GM18511 (cell line): ENCODE data around the gene SORCS2.

ENCODE experiments used
- ATAC-seq: cut with Tn5 transposase; IDR thresholded peaks from one replicate; pipeline ENCODE4 v1.9.1; 2021; ENCODE audit warnings: mild to moderate bottlenecking, moderate library complexity; ENCODE audit not compliant: unreplicated experiment

Gene SORCS2

GRCh38 chr4:7399440-7400234 lies 207.3 kb downstream of the SORCS2 start:
- no peak for ATAC-seq

GRCh38 chr4:7400671-7401298 lies 208.4 kb downstream of the SORCS2 start:
- no peak for ATAC-seq

- ATAC-seq, result no peak
Measured at GRCh38 chr4:7402526-7402925, 210.2 kb downstream of the SORCS2 start.

GRCh38 chr4:7403001-7403400 lies 210.7 kb downstream of the SORCS2 start:
- ATAC-seq, result no peak

DNA sequence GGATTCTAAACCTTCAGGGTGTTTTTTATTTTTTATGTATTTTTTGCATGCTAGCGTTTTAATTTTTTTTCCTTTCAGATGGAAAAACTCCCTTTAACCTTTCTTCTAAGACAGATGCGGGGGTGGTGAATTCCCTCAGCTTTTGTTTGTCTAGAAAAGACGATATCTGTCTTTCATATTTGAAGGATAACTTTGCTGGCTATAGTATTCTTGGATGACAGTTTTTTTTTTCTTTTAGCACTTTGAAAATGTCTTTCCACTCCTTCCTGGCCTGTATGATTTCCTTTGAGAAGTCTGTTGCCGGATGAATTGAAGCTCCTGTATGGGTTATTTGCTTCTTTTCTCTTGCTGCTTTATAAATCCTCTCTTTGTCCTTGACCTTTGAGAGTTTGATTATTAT lies 215.8 kb downstream of the SORCS2 start:
- ATAC-seq, result no peak

- ATAC-seq, result no peak
Measured at GRCh38 chr4:7410446-7410845, 218.1 kb downstream of the SORCS2 start.

DNA sequence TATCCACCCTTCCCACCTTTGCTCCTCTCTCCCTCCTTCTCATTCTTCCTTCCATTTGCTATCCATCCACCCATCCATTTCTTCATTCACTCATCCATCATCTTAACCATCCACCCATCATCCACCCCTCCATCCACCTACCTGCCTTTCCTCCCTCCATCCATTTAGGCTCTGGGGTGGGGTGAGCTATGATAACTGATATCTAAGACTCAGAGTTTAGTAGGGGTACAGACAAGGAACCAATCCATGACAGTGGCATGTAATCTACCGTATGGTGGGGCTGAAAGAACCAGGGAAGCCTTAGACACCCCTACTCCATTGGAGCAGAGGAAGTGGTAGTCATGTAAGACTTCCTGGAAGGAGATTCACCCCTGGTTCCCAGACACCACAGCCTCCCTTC lies 219.2 kb downstream of the SORCS2 start:
- ATAC-seq, result no peak

GRCh38 chr4:7411896-7412553 lies 219.7 kb downstream of the SORCS2 start:
- no peak for ATAC-seq

DNA sequence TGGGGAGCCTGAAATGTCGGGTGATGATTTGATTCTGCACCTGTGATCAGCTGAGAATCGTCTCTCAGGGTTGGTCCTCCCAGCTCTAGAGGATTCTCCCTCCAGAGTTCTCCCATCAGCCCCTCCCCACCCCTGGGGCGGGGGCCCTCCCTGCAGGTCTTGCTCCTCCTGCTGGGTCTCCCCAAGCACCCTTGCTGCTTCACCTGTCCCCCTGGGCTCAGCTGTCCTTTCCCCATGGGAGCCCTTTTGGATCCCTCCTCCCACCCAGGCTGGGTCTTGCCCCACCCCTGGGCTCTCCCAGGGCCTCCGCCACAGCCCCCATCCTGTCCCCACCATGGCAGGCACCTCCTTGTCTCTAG lies 220.2 kb downstream of the SORCS2 start:
- no peak for ATAC-seq

DNA sequence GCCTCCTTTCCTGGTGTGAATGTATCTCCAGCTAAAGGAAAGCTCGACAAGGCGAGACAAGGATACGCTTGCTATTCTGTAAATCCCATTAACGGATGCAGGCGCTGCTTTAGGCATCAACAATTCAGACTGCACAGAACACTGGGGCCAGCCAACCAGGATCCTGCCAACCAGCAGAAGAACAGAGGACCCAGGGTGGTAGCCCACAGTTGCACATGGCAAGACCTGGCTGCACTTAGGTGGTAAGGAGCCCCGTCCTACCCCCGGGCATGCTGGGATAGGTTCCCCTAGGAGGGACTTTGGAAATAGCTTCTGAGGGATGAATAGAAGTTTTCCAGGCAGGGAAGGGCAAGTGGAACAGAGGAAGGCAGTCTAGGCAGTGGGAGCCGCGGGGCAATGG lies 221.7 kb downstream of the SORCS2 start:
- peak; percentile 29 for ATAC-seq

- ATAC-seq, result no peak
Measured at GRCh38 chr4:7414736-7415510, 222.6 kb downstream of the SORCS2 start.

- no peak for ATAC-seq
Measured at GRCh38 chr4:7415927-7416686, 223.8 kb downstream of the SORCS2 start.

GRCh38 chr4:7416745-7417432 lies 224.6 kb downstream of the SORCS2 start:
- no peak for ATAC-seq

- ATAC-seq, result no peak
Measured at GRCh38 chr4:7417639-7418038, 225.3 kb downstream of the SORCS2 start.

DNA sequence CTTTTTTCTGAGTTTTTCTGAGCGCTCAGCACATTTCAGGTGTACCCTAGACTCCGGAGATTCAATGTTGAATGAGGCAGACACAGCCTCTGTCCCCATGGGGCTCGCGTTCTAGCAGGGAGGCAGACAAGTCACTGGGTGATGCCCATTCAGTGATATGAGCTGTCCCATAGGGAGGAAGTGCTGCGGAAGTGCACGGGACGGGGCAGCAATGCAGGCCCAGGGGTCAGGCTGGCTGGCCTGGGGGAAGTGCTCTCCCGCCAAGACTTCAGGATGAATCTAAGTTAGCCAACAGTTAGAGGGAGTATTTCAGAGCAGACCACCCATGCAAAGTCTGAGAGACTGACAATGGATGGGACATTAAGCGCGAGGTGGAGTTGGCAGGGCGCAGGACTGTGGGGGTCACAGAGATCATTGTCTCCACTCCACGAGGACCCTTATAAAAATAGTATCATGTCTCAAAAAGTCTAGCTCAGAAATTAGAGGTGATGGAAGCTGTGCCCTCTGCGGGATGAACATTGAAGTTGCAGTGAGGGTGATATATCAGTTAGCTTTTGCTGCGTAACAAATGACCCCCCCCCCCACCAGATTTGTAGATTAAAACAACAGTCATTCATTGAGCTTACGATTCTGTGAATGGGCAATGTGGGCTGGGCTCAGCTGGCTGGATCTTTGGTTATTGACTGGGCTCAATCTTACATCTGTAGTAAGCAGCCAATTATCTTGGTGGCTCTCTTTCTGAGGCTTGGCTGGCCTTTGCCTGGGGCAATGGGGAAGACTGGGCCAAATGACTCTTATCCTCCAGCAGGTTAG lies 226.0 kb downstream of the SORCS2 start:
- ATAC-seq, result no peak

DNA sequence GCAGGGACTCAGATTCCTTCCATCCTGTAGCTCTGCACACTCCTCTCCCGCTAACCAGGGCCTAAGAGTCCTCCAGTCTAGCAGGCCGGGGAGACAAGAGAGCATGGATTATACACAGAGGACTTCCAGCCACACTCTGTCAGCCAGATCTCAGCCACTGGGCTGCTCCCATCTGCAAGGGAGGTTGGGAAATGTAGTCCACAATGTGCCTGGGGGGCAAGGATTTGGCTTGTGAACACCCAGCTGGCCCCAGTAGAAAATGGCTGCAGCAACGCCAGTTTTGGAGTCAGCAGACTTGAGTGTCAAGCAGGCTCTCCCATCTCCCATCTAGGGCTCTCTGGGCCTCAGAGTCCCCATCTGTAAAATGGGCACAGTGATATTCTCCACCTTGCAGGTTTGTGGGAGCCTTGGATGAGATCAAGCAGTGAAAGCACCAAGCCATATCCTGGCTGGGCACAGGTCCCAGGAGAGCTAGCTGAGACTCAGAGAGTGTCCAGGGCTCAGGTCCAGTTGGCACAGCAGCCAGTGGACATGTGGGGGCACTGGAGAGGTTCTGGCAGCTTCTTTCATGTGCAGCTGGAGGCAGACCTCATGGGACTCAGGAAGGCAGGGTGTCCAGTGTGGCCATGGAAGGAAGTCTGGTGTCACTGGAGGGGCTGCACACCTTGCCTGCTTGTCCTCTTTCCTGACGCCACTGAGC lies 227.8 kb downstream of the SORCS2 start:
- ATAC-seq, result no peak

GRCh38 chr4:7420661-7421040 lies 228.3 kb downstream of the SORCS2 start:
- ATAC-seq, result no peak

DNA sequence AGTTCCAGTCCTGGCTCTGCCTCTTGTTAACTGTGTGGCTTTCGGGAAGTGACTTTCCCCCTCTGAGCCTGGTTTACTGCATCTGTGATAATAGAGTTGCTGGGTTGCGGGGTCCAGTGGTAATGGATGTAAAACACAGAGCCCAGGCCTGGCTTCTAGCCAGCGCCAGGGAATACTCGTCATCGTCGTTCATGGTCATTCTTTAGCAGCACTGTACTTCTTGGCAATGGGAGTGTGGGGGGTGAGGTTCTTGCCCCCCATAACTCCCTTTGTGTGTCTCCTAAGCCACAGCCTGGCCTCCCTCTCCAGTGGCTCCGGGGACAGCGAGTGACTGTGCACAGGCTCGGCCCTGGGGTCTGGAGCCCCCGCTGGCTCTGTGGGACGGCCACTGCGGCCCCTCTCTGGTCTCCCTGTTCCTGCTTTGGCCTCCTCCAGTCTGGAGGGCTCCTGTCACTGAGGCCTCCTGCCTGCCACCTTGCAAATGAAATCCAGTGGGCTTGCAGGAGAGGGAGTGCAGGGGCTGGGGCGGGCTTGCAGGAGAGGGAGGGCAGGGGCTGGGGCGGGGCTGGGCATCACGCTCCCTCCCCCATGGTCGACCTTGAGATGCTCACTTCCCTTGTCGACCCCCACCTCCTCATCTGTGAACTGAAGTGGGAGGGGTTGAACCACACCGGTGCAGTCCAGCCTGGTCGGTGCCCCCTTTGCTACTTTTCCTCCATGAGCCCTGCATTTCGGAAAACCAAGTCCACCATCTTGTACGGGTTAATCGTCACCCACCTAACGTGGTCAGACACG lies 229.2 kb downstream of the SORCS2 start:
- no peak for ATAC-seq
